HG03558 (cell line): Measurements from ENCODE around the gene IFNE.
A peak's percentile ranks its signal among the peaks of the same experiment; 100 is the strongest.

ENCODE experiments used
- ATAC-seq: cut with Tn5 transposase; IDR thresholded peaks from one replicate; pipeline ENCODE4 v1.9.1; 2021; ENCODE audit warnings: moderate number of reproducible peaks; ENCODE audit not compliant: unreplicated experiment; ENCODE audit errors: extremely low read depth

IFNE gene

DNA sequence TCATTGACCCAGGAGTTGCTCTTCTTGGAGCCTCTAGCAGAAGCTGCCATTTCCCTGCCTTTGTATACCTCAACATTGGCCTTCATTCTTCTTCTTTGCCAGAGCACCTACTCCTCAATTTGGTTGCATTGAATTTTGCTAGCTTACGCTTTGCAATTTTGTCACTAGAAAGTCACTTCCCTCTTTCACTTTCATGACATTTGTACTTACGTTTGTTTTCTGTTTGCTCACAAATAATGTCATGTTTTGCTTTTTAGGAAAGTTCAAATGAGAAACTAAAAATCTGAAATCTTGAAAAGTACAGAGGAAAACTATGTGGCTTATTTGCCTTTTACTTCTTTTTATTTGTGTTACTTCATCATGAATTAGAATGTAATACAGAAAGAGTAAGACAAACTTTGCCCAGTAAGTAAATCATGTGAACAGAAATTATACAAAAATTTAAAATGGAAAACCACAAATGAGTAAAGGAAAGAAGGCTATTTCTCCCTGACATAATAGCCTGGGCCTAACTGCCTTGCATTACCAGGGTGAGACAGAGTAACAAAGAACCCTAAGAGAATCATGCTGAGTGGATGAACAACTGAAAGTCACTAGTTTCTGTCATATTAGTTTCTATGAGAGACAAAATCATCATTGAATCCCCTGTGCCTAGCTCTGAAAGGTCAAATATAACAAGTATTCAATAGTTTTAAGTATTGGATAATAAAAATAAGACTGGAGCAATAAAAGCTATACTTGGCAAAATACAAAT lies 49.3 kb downstream of the IFNE start:
- ATAC-seq: peak; percentile 45
